Femur (tissue), 1 donor: ENCODE results near the gene CCN6.
A peak's percentile ranks its signal among the peaks of the same experiment; 100 is the strongest.
"Not testable (repeated sequence)": the region's sequence is repeated elsewhere in the genome, so short reads cannot be mapped to it uniquely, and the experiment has no call there.

Experiments used
- DNase-seq: peaks from one replicate; pipeline ENCODE4 v3.0.0-alpha.2; 2017

The CCN6 gene

DNA sequence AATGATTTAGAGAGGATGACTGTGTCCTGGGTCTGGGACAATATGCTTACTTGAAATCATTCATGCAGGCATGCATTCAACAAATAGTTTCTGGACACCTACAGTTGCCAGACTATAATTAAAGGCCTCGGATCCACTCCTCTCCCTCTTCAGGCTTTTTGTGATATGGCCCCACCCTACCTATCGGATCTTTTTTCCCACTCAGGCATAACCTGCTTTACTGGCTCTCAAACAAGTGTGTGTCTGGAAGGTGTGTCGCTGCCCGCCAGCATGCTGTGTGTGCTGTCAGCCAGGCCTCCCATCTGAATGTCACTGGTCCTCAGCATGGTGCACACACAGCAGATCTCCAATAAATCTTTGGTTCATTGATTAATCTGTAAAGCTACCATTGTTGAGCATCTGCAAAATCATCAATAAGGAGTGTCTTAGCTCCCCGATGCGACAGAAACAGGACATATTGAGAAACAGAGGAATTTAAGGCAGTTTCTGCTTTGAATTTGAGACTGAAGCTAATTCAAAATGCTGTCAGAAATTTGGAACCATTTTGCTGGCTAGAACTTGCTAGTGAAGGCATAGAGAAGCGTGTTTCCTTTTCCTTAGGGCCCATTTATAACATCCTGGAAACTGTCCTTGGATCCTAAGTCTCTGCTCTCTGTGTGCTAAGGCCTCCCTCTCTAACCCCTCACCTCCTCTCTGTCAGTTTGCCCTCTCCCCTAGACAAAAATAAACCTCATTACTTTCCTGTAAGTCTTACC is 23.5 kb upstream of the CCN6 start:
- no peak for DNase-seq

DNA sequence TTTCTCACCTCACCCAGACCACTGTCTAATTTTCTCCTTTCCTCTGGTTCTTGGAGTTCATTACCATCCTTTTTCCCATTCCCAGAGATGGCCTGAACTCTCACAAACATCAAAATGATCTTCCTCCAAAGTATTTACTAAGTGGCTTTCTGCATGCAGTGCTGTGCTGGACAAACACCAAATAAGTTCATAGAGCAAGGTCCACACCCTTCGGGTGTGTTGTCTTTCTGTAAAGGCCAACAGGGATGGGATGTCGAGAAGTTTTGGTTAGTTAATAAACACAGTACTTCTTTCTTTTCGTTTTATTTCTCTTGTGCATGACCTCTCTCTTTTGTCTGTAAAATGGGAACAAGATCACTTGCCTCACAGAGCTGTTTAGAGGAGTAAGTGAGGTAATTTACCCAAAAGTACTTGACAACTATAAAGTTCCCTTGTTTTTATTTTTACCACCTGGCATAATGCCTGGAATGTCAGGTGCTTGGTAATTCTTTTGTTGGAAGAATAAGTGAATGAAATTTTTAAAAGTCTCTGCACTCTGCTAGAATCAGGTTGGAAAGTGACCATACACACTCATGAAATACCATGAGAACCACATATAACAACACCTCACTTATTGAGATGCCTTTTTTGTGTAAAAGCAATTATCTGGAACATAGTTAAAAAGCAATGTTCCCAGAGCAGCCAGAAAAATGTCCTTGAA is 22.8 kb upstream of the CCN6 start:
- no peak for DNase-seq

DNA sequence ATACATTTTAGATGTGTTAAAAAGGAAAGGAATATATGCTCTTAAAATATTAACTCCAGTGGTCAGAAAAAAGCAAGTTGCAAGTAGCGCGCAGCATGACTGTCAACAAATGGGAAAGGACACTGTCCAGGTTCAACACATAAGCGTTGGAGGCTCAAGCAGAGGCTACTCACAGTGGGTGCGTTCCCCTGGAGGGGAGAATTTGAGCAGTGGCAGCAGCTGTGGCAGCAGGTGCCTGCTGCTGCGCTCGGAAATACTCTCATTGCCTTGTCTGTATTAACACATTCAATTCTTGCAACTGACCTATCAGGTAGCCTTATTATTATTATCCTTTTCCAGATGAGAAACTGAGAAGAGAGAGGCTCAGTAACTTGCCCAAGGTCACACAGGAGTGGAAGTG is 21.9 kb upstream of the CCN6 start:
- no peak for DNase-seq

- no peak for DNase-seq
Observed at GRCh38 chr6:112032728-112033127, 21.2 kb upstream of the CCN6 start.

DNA sequence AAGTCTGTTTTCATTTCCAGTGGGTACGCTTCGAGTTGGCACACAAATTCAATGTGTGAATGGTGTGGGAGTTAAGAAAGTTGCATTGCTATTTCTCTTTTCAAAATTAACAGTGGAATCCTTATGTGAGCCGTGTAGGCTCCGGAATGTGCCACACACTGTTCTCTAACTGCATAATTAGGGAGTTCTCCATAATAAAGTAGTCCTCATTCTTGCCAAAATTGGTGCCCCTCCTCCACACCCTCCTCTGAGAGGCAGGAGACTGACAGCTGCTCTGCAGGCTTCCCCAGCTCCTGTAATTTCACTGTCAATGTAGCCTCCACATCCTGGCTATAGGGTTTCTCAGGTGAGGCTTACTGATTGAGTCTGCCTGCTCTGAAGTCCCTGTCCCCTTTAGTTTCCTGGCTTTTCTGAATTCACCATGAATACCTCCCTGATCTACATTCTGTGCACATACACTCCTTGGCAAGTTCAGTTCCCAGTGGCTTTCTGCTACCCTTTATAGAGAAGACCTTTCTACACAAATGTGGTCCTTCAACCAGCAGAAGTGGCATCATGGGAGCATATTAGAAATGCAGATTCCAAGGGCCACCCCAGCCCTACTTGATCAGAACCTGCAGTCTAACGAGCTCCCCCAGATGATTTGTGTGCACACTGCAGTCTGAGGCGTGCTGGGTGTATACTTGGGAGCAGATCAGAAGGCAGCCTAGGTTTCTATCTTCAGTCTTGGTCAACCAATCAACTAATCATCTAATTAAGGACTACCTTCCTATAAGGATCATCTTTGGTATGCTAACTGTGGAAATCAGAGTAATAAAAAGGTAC is 19.9 kb upstream of the CCN6 start:
- no peak for DNase-seq

- DNase-seq, result no peak
Observed at GRCh38 chr6:112034616-112034995, 19.3 kb upstream of the CCN6 start.

DNA sequence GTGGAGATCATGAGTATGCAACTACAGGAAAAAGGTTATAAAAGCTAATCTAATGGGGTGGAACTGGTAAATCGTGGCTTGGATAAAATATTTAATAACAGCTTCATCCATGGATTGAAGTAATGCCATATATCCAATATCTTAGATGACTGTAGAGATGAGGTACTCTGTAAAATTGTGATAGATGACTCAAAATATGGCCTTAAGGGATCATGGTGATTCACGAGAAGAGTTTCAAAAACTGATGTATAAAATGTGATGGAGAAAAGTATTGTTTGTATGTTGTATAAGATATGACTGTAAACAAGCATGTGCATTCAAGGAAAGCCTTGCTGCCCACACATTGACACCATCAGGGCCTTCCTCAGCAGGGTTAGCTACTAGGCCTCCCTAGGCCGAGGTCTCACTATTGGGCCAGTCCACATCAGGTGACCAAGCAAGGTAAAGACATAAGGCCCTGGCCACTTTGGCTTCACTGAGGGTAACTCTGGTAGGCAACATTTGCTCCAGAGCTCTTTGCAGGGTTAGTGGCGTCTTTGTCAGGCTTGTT is 17.7 kb upstream of the CCN6 start:
- no peak for DNase-seq

DNA sequence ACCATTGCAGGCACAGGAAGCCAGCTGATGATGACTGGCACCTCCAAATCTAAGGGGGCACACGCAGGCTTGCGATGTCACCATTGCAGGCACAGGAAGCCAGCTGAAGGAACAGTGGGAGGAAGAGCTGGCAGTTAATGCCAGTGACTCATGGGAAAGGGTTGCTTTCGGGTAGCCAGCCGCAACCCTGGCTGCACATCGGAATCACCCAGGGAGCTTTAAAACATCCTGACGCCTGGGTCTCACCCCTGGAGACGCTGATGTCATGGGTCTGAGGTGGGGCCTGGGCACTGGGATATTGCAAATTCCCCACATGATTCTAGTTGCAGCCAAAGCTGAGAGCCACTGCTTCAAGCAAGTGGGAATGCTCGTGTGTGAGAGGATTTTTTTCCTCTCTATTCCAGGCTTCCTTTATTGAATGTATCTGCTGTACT is 16.1 kb upstream of the CCN6 start:
- peak; percentile 60 for DNase-seq

- no peak for DNase-seq
Observed at GRCh38 chr6:112038268-112038667, 15.6 kb upstream of the CCN6 start.

- no peak for DNase-seq
Observed at GRCh38 chr6:112038756-112039430, 15.0 kb upstream of the CCN6 start.

GRCh38 chr6:112039431-112039770 is 14.5 kb upstream of the CCN6 start:
- no peak for DNase-seq

DNA sequence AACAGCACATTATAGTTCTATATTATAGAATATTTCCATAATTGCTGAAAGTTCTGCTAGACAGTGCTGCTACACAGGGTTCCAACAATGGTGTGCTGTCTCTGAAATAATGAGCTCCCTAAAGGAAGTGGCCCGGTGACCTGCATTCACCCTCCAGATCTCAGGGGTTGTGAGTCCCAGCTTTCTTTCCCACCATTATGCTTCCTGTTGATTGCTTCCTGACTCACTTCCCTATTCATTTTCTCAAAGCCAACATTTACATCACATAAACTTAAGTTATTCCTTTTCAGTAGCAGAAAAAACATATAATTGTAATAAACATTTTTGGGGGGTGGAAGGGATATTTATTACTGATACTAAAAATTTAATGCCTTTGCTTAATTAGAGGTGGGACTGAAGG is 12.9 kb upstream of the CCN6 start:
- no peak for DNase-seq

GRCh38 chr6:112041535-112041934 is 12.4 kb upstream of the CCN6 start:
- no peak for DNase-seq

- DNase-seq, result peak; percentile 95
Observed at GRCh38 chr6:112043032-112044007, 10.6 kb upstream of the CCN6 start.

DNA sequence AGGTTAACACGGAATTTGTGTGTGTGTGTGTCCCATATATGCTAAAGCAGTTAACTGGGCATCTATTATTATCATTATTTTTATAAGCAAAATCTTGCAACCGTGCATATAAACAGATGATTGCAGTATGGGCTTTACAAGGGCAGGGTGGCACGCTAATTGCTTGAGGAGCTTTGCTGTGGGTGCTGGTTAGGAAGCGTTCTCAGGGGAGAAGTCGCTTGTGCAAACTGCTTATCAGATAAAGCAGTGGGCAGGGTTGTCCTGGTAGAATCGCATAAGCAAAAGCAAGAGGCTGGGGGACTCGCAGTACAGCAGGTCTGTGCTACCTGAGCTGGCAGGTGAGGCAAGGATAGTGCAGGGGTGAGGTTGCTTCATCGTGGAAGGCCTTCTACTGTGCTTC is 9.7 kb upstream of the CCN6 start:
- no peak for DNase-seq

DNA sequence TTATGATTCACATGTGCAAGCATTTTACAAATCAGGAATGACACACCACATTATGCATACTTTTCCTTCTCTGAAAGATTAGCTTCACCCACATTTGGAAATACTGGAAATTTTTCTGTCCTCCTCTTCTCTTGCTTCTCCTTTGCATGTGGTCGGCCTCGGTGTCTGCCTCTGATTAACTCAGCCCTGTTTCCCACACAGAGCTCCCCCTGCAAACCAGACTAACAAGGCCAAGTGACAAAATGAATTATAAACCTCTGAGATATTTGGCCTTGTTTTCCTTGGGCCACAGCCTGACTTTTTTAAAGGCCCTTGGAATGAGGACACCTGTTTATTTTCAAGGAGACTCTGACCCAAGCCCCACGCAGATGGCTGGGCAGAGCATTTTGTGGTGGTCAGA is 9.0 kb upstream of the CCN6 start:
- no peak for DNase-seq

DNA sequence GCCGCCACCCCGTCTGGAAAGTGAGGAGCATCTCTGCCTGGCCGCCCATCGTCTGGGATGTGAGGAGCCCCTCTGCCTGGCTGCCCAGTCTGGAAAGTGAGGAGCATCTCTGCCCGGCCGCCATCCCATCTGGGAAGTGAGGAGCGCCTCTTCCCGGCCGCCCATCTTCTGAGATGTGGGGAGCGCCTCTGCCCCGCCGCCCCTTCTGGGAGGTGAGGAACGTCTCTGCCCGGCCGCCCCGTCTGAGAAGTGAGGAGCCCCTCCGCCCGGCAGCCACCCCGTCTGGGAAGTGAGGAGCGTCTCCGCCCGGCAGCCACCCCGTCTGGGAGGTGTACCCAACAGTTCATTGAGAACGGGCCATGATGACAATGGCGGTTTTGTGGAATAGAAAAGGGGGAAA is 6.4 kb upstream of the CCN6 start:
- DNase-seq, result not testable (repeated sequence)

DNA sequence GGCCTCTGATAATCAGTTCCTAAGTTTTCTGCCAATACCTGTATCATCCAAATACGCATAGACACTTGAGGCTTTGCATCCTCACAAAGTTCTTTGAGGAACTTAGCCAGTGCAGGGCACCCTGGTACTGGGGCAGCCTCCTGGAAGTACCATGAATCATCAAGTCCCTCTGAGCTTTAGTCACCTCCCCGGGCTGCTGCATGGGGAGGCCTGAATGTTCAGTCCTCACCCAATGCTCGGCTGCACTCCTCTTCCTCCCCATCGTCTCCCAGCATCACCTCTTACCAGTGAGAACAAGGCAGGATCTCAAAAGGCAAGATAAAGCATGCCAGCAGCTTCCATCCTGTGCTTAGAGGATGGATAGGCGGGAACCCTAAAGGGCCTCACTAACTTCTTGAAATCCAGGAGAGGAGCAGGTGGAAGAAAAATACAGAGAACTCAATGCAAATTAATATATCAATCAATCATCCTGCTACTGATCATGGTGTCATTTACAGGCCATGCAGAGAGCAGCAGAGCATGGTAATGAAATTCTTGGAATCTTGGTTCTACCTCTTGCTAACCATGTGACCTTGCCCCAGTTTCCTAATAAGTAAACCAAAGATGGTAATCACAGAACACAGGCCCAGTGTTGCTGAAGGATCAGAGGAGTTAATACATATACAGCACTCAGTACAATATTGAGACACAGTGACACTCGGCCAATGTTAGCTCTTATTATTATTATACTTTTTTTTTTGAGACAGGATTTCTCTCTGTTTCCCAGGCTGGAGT is 4.7 kb upstream of the CCN6 start:
- DNase-seq, result no peak

DNA sequence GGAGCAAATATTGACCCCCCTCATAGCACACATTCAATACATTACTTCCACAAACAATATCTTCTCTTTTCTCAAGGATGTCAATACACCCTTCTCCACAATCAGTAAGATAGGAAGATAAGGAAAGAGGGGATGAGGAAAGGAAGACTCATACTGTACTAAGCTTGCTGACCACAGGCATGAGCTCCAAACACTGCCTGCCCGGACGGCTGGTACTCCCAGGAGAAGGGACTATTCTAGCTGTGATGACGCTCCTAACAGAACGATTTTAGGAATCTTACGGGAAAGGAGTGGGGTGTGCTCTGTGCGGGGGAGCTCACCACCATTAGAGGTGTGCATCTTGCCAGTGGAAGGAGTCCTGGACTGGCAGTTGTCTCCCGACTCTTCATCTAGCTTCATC is 3.9 kb upstream of the CCN6 start:
- no peak for DNase-seq

- DNase-seq, result no peak
Observed at GRCh38 chr6:112050429-112050828, 3.5 kb upstream of the CCN6 start.

DNA sequence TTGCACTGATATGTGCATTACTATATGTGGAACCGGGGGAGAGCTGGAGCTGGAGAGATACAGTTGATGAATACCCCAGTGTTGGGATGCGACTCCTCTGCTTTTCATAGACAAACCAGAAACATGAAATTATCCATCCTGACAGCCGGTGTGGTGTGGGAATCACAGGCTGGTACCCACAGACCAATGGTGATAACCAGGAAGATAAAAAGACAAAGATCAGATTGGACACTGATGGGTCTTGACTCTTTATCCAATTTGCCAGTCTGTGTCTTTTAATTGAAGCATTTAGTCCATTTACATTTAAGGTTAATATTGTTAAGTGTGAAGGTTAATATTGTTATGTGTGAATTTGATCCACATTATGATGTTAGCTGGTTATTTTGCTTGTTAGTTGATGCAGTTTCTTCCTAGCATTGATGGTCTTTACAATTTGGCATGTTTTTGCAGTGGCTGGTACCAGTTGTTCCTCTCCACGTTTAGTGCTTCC is 2.6 kb upstream of the CCN6 start:
- not testable (repeated sequence) for DNase-seq
